Activated CD8-positive, alpha-beta T cell treated with anti-CD3 and anti-CD28 coated beads for 36 hours (primary cell): Measurements from ENCODE around the gene CMTM5. TPM values are rescaled to one million over a fixed set of nuclear protein-coding genes. Genes with fewer than 3 reads are reported as not detected.

Source experiments
- ATAC-seq: fragments of 200-7000 bp; cut with Tn5 transposase; one replicate; pipeline ENCODE4 v1.10.0; 2021; ENCODE audit warnings: mild to moderate bottlenecking, moderate library complexity
- CTCF ChIA-PET: fragments of 350-600 bp; sonication (Branson Sonifier 250); formaldehyde crosslinking; loops from one replicate; lab custom pipeline; 2021; ENCODE audit warnings: antibody characterized with exemption; lab: Charles Lee
- POLR2A ChIA-PET: fragments of 350-600 bp; sonication (Branson Sonifier 250); formaldehyde crosslinking; loops from one replicate; lab custom pipeline; 2021; ENCODE audit warnings: antibody characterized with exemption; lab: Charles Lee
- DNase-seq: peaks from one replicate; pipeline ENCODE4 v3.0.0-alpha.2; 2020
- H3K27ac Mint-ChIP-seq: one replicate; pipeline ENCODE4 v1.8.0; 2021; ENCODE audit warnings: mild to moderate bottlenecking, mixed read lengths
- H3K27me3 Mint-ChIP-seq: one replicate; pipeline ENCODE4 v1.8.0; 2021; ENCODE audit warnings: mixed read lengths
- H3K36me3 Mint-ChIP-seq: one replicate; pipeline ENCODE4 v1.8.0; 2021; ENCODE audit warnings: low read depth, mixed read lengths
- H3K4me1 Mint-ChIP-seq: one replicate; pipeline ENCODE4 v1.8.0; 2021; ENCODE audit warnings: low read depth, mixed read lengths
- H3K4me3 Mint-ChIP-seq: one replicate; pipeline ENCODE4 v1.8.0; 2021; ENCODE audit warnings: mild to moderate bottlenecking, moderate library complexity, mixed read lengths
- H3K9me3 Mint-ChIP-seq: one replicate; pipeline ENCODE4 v1.8.0; 2021; ENCODE audit warnings: mixed read lengths
- CTCF ChIP-seq: fragments of 200-600 bp; IDR thresholded peaks from one replicate; pipeline ENCODE4 v1.8.0; 2022; ENCODE audit warnings: antibody characterized with exemption, mild to moderate bottlenecking
- intact Hi-C: fragments of 100-400 bp; cut with micrococcal nuclease; formaldehyde crosslinking; loops from one replicate; pipeline ENCODE4 v1.10.0; 2022
- total RNA-seq, 2 experiments: library from RNA; stranded (reverse); gene quantifications; one replicate each; pipeline ENCODE4 v1.2.3, GENCODE V29; 2021

Gene CMTM5
- total RNA-seq, 2 experiments from 2014 or later, result not detected

GRCh38 chr14:23380197-23380914, 3.5 kb downstream of the CMTM5 start:
- no peak overlapping the region for H3K4me3 Mint-ChIP-seq

GRCh38 chr14:23380976-23381375, 4.1 kb downstream of the CMTM5 start:
- DNase-seq, result no peak
- POLR2A ChIA-PET, result interaction anchor here (2.5 kb wide), 1 partner anchor 54 kb away, joined by 11 read pairs; no protein-coding TSS in a partner anchor
- H3K4me1 Mint-ChIP-seq, result no peaks in the 10 kb centered on the region
- no peak for TF ChIP-seq CTCF
- no peaks in the 10 kb centered on the region for H3K9me3 Mint-ChIP-seq
- CTCF ChIA-PET, result interaction anchor here (0.8 to 4.5 kb wide), 28 partner anchors 11 to 394 kb away, joined by 3 to 86 read pairs (median 6); partner anchors contain the start of genes HOMEZ, PABPN1, PPP1R3E and SLC22A17
- no peak overlapping the region for H3K27ac Mint-ChIP-seq
- no peaks in the 10 kb centered on the region for H3K36me3 Mint-ChIP-seq
- no peak for ATAC-seq
- intact Hi-C loops, result loop anchor here (2.0 to 10.0 kb wide), 2 partner anchors 52 to 116 kb away; no protein-coding TSS in a partner anchor
- H3K4me3 Mint-ChIP-seq, result no peak overlapping the region
- no peaks in the 10 kb centered on the region for H3K27me3 Mint-ChIP-seq

More at GRCh38 chr14:23380197-23380914, 3.5 kb downstream of the CMTM5 start:
- intact Hi-C loops, result loop anchor here (2.0 to 10.0 kb wide), 2 partner anchors 52 to 116 kb away; no protein-coding TSS in a partner anchor
- ATAC-seq, result peak; percentile 13
- POLR2A ChIA-PET, result interaction anchor here (1.3 to 2.5 kb wide), 2 partner anchors 34 to 54 kb away, joined by 3 to 11 read pairs; no protein-coding TSS in a partner anchor
- no peaks in the 10 kb centered on the region for H3K36me3 Mint-ChIP-seq
- H3K27ac Mint-ChIP-seq, result no peak overlapping the region
- no peaks in the 10 kb centered on the region for H3K9me3 Mint-ChIP-seq
- no peak for DNase-seq
- CTCF ChIA-PET, result interaction anchor here (0.8 to 4.5 kb wide), 48 partner anchors 8 to 394 kb away, joined by 3 to 86 read pairs (median 5); partner anchors contain the start of genes AP1G2, HOMEZ, PABPN1 and PPP1R3E
- H3K4me1 Mint-ChIP-seq, result no peaks in the 10 kb centered on the region
- peak; percentile 8 for TF ChIP-seq CTCF
- H3K27me3 Mint-ChIP-seq, result no peaks in the 10 kb centered on the region

GRCh38 chr14:23381871-23382270, 5.0 kb downstream of the CMTM5 start:
- Mint-ChIP-seq H3K27me3 (no peaks in the 10 kb centered on the region), H3K36me3 (no peaks in the 10 kb centered on the region), H3K4me3 (no peak overlapping the region), H3K4me1 (no peaks in the 10 kb centered on the region), H3K9me3 (no peaks in the 10 kb centered on the region), H3K27ac (no peak overlapping the region)
- ATAC-seq, result no peak
- POLR2A ChIA-PET, result no interaction called here
- intact Hi-C loops, result loop anchor here (2.0 to 10.0 kb wide), 2 partner anchors 53 to 117 kb away; no protein-coding TSS in a partner anchor
- CTCF ChIA-PET, result interaction anchor here (0.7 to 4.5 kb wide), 6 partner anchors 12 to 118 kb away, joined by 3 to 86 read pairs (median 16); no protein-coding TSS in a partner anchor
- DNase-seq, result no peak
- TF ChIP-seq CTCF, result no peak

GRCh38 chr14:23382276-23382675, 5.4 kb downstream of the CMTM5 start:
- Mint-ChIP-seq H3K36me3 (no peaks in the 10 kb centered on the region), H3K9me3 (no peaks in the 10 kb centered on the region), H3K4me1 (no peaks in the 10 kb centered on the region), H3K27me3 (no peaks in the 10 kb centered on the region), H3K27ac (no peak overlapping the region), H3K4me3 (no peak overlapping the region)
- ChIA-PET POLR2A (no interaction called here), CTCF (interaction anchor here (1.3 to 4.5 kb wide), 6 partner anchors 13 to 157 kb away, joined by 3 to 86 read pairs (median 4); no protein-coding TSS in a partner anchor)
- TF ChIP-seq CTCF, result no peak
- ATAC-seq (no peak), DNase-seq (no peak)
- intact Hi-C loops, result loop anchor here (10.0 kb wide), 1 partner anchor 117 kb away; no protein-coding TSS in a partner anchor
